ENCODE results near the gene EBNA1BP2.

GRCh38 chr1:43214501-43215444 lies 42.7 kb upstream of the EBNA1BP2 start:
- TF ChIP-seq EZH2 (IDR thresholded peaks at IDR 0.05; ENCODE audit: borderline replicate concordance, insufficient read depth, low read length, poor library complexity, severe bottlenecking) (no peak), POLR2AphosphoS5 (IDR thresholded peaks at IDR 0.05) (no peak), CTCF (IDR thresholded peaks at IDR 0.05; ENCODE audit: poor library complexity, severe bottlenecking) (no peak), RAD21 (conservative IDR thresholded peaks at IDR 0.05) (no peak), REST (IDR thresholded peaks at IDR 0.05; ENCODE audit: borderline replicate concordance) (no peak), EP300 (conservative IDR thresholded peaks at IDR 0.05; ENCODE audit: poor library complexity, severe bottlenecking) (no peak)

Data from neural cell (in vitro differentiated cells).